Osteocyte (in vitro differentiated cells): Measurements from ENCODE around the gene HYAL3. TPM values are rescaled to one million over a fixed set of nuclear protein-coding genes. Genes with fewer than 3 reads are reported as not detected.
A peak's percentile ranks its signal among the peaks of the same experiment; 100 is the strongest.

Source experiments
- DNase-seq: peaks from one replicate; pipeline ENCODE4 v3.0.0; 2021; ENCODE audit warnings: mixed read lengths; ENCODE audit not compliant: unreplicated experiment; ENCODE audit errors: extremely low spot score
- H3K27ac Mint-ChIP-seq: one replicate; pipeline ENCODE4 v1.8.0; 2021; ENCODE audit warnings: mild to moderate bottlenecking, mixed read lengths; ENCODE audit not compliant: unreplicated experiment
- H3K27me3 Mint-ChIP-seq: one replicate; pipeline ENCODE4 v1.8.0; 2021; ENCODE audit warnings: mixed read lengths; ENCODE audit not compliant: unreplicated experiment
- H3K36me3 Mint-ChIP-seq: one replicate; pipeline ENCODE4 v1.8.0; 2021; ENCODE audit warnings: mixed read lengths; ENCODE audit not compliant: unreplicated experiment
- H3K4me1 Mint-ChIP-seq: one replicate; pipeline ENCODE4 v1.8.0; 2021; ENCODE audit warnings: mixed read lengths; ENCODE audit not compliant: unreplicated experiment
- H3K4me3 Mint-ChIP-seq: one replicate; pipeline ENCODE4 v1.8.0; 2021; ENCODE audit warnings: mild to moderate bottlenecking, moderate library complexity, mixed read lengths; ENCODE audit not compliant: unreplicated experiment
- H3K9me3 Mint-ChIP-seq: one replicate; pipeline ENCODE4 v1.8.0; 2021; ENCODE audit warnings: mixed read lengths; ENCODE audit not compliant: unreplicated experiment
- total RNA-seq: library from RNA; stranded (reverse); gene quantifications from 2 replicates; pipeline ENCODE4 v1.2.1, GENCODE V29; 2021
- TF ChIP-seq, protein P1 (sequence below): fragments of 200-600 bp; sonication (generic); IDR thresholded peaks from 2 replicates; pipeline ENCODE4 v1.5.0; 2021; ENCODE audit warnings: antibody characterized with exemption, mild to moderate bottlenecking, moderate library complexity

Gene HYAL3
- total RNA-seq, 1 donor from 2014 or later, result 2.3 TPM

DNA sequence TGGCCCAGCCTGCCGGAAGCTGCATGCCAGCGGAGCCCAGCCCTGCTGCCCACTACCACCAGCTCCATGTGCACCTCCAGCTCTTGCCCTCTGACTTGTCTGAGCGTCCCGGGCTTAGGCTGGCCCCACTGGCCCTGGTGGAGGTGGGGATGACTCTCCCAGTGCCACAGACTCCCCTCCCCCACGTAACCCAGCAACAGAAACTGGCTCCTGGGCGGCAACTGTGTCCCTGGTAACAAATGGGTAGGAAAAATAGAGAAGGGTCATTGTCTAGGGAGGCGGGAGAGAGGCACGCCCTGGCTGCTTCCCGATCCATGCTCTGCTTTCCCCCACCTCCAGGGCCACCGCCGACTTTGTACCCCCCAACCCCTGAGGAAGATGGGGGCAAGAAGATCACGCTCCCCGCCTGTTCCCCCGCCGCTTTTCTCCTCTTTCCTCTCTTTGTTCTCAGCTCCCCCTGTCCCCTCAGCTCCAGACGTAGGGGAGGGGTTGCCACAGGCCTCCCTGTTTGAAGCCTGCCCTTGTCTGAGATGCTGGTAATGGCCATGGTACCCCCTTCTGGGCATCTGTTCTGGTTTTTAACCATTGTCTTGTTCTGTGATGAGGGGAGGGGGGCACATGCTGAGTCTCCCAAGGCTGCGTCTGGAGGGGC, 41.0 kb downstream of the HYAL3 start:
- H3K27ac Mint-ChIP-seq, result peak overlapping the region; percentile 74
- H3K27me3 Mint-ChIP-seq, result no peaks in the 10 kb centered on the region
- H3K9me3 Mint-ChIP-seq, result no peaks in the 10 kb centered on the region
- TF ChIP-seq, protein P1, sequence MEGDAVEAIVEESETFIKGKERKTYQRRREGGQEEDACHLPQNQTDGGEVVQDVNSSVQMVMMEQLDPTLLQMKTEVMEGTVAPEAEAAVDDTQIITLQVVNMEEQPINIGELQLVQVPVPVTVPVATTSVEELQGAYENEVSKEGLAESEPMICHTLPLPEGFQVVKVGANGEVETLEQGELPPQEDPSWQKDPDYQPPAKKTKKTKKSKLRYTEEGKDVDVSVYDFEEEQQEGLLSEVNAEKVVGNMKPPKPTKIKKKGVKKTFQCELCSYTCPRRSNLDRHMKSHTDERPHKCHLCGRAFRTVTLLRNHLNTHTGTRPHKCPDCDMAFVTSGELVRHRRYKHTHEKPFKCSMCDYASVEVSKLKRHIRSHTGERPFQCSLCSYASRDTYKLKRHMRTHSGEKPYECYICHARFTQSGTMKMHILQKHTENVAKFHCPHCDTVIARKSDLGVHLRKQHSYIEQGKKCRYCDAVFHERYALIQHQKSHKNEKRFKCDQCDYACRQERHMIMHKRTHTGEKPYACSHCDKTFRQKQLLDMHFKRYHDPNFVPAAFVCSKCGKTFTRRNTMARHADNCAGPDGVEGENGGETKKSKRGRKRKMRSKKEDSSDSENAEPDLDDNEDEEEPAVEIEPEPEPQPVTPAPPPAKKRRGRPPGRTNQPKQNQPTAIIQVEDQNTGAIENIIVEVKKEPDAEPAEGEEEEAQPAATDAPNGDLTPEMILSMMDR, result no peak
- DNase-seq, result no peak
- H3K4me1 Mint-ChIP-seq, result peaks cover 29% of the 10 kb centered on the region
- H3K4me3 Mint-ChIP-seq, result no peak overlapping the region
- H3K36me3 Mint-ChIP-seq, result peaks cover 17% of the 10 kb centered on the region

DNA sequence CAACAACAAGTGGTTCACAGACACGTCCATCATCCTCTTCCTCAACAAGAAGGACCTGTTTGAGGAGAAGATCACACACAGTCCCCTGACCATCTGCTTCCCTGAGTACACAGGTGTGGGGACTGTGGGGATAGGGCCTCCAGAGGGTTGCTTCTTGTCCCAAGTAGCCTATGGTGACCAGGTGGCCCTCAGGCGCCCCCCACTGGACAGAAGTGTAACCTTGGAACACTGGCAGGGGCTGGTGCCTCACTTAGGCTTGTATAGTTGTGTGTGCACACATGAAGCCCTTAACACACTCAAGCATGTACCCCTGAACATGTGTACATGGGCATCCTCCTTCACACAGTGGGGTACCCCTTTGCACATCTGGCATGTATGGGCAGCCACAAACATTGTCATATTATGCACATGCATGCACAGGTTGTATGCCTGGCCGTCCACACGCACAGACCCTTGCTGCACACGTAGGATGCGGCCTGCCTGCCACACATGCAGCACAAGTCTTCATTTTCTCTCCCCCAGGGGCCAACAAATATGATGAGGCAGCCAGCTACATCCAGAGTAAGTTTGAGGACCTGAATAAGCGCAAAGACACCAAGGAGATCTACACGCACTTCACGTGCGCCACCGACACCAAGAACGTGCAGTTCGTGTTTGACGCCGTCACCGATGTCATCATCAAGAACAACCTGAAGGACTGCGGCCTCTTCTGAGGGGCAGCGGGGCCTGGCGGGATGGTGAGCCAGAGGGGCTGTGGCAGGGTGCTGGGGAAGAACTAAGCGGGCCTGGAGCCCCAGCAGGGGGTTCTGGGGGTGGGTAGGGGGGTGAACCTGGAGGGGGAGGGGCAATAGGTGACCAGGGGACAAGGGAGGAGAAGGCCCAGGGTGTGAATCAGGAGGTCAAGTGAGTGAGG, 42.0 kb downstream of the HYAL3 start:
- peaks cover 17% of the 10 kb centered on the region for H3K36me3 Mint-ChIP-seq
- H3K27ac Mint-ChIP-seq, result peak overlapping the region; percentile 34
- DNase-seq, result no peak
- TF ChIP-seq, protein P1, result peak; percentile 61
- H3K4me1 Mint-ChIP-seq, result peaks cover 20% of the 10 kb centered on the region
- H3K4me3 Mint-ChIP-seq, result no peak overlapping the region
- H3K27me3 Mint-ChIP-seq, result no peaks in the 10 kb centered on the region
- no peaks in the 10 kb centered on the region for H3K9me3 Mint-ChIP-seq

DNA sequence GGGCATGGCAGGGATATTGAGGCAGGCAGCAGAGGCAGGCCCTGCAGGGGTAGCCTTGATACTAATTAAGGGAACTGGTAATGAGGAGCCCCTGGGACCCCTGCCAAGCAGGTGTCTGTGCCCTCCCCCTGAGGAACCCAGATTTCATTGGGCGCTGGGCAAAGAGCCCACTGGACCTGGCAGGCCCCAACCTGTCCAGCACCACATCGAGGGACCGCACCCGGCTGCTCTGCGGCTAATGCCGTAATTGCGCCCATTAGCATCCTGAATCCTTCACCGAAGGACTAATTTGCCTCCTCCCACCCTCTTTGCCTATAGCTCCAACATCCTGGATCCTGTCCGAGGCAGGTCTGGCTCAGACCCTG, 44.0 kb downstream of the HYAL3 start:
- DNase-seq, result no peak
- TF ChIP-seq, protein P1, result no peak

DNA sequence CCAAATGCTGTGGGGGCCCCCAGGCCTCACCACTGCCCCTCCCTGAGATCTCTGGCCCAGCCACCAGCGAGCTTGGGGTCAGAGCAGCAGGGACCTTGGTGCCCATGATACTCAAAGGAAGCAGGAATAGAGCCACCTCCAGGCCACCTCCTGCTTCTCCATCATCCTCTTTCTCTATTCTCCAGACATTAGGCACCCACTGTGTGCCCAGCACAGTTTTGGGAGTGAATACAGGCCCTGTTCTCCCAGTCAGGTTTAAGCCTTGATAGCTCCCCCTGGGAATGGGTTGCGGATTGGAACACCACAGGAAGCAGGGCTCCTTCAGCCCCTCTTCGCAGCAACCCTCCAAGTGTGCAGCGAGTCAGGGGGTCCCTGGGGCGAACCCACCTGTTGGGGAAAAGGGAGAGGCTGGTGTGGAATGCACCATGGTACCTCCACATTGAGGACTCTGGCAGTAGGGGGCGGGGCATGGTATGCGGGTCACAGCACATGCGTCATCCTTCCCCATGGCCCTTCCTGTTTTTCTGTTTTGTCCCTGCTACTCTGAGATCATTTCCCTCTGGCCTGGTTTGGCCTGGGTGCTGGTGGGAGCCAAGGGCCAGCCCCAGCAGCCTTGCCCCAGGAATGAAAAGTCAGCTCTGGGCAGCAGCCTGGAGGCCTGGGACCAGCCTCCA, 44.5 kb downstream of the HYAL3 start:
- Mint-ChIP-seq H3K4me3 (no peak overlapping the region), H3K36me3 (peaks cover 20% of the 10 kb centered on the region), H3K27ac (no peak overlapping the region), H3K27me3 (no peaks in the 10 kb centered on the region), H3K9me3 (no peaks in the 10 kb centered on the region), H3K4me1 (peaks cover 19% of the 10 kb centered on the region)
- TF ChIP-seq, protein P1, result no peak
- DNase-seq, result no peak

More for the DNA sequence above, 44.0 kb downstream of the HYAL3 start:
- H3K4me3 Mint-ChIP-seq, result no peak overlapping the region
- no peaks in the 10 kb centered on the region for H3K9me3 Mint-ChIP-seq
- no peak overlapping the region for H3K27ac Mint-ChIP-seq
- H3K4me1 Mint-ChIP-seq, result peaks cover 16% of the 10 kb centered on the region
- peaks cover 20% of the 10 kb centered on the region for H3K36me3 Mint-ChIP-seq
- H3K27me3 Mint-ChIP-seq, result no peaks in the 10 kb centered on the region
